Stimulated activated CD8-positive, alpha-beta memory T cell treated with anti-CD3 and anti-CD28 coated beads, Interleukin-7, amount 100 ng/mL, for 1 hour (primary cell): Measurements from ENCODE around the gene SCUBE1.

Experiments
- DNase-seq, 2 donors: peaks; one replicate each; pipeline ENCODE4 v3.0.0-alpha.2; 2020; ENCODE audit warnings: low read depth in 2 of 2

Gene SCUBE1

DNA sequence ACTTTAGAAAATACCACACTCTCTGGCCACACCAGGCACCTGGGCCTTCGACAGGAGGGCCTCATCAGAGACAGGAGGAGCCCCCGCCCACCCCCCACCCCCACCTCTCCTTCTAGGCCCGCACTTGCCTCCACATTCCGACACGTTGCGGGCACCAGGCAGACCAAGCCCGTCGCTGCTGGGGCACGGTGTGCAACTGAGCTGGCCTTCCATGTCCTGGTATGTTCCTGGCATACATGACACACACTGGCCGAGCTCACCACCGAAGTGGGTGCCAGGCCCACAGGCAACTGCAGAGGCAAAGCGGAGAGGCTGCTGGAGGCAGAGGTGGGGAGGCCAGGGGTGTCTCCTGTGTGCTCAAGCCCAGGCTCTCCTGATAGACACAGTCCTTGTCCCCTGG, 129.2 kb downstream of the SCUBE1 start:
- DNase-seq: no peak

- DNase-seq: no peak
Observed at GRCh38 chr22:43213051-43213450, 130.1 kb downstream of the SCUBE1 start.

GRCh38 chr22:43212434-43212952, 130.7 kb downstream of the SCUBE1 start:
- DNase-seq: no peak

- no peak for DNase-seq
Observed at GRCh38 chr22:43211941-43212433, 131.2 kb downstream of the SCUBE1 start.

- no peak for DNase-seq
Observed at GRCh38 chr22:43210631-43211515, 132.3 kb downstream of the SCUBE1 start.

GRCh38 chr22:43209971-43210370, 133.2 kb downstream of the SCUBE1 start:
- no peak for DNase-seq

DNA sequence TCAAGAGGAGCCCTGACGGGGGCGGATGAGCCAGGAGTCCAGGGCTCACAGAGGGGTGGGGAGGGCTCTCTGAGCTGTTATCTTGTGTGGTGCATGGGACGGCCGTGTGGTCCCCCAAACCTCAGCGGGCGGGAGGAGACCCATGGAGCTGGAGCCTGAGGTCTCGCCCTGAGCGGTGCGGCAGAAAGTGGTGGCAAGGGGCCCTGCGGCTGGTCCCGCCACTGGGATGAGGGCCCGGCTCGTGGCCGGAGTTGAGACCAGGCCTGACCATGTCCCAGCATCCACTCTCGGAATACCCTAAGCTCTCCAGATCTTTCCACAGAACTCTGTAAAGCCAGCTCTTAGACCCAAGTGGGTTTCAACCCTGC, 133.7 kb downstream of the SCUBE1 start:
- DNase-seq: no peak

DNA sequence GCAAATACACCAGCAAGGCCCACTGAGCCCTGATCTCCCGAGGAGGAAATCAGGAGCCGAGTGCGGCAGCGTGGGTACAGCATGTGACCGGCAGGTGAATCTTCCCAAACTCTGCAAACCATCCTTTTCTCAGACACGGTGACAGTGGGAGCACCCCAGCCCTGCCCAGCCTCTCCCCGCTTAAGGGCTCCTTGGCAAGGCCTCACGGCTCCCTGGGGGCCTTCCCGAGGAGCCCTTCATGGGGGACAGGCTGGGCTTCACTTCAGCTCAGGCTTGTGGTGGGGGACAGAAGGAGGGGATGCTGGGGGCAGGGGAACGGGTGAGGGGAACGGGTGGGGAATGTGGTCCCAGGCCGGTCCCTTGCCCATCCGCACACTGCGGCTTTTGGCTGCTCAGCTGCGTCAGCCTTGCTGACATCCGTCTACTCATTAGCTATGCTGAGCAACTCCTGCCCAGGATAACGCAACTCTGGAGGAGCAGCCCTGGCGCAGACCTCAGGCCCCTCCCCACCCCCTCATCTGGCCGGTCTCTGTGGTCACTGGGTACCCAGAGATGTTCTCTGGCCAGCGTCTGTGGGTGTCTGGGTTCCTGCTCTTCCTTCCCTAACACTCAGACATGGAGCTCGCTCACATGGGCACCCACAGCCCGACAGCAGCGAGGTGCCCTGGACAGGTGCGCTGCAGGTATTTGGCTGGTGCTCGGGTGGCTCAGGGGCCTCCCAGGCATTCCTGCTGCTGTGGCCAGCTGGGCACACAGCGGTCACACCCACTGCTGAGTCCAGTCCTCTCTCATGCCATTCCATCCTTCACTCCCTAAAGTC, 134.3 kb downstream of the SCUBE1 start:
- no peak for DNase-seq

DNA sequence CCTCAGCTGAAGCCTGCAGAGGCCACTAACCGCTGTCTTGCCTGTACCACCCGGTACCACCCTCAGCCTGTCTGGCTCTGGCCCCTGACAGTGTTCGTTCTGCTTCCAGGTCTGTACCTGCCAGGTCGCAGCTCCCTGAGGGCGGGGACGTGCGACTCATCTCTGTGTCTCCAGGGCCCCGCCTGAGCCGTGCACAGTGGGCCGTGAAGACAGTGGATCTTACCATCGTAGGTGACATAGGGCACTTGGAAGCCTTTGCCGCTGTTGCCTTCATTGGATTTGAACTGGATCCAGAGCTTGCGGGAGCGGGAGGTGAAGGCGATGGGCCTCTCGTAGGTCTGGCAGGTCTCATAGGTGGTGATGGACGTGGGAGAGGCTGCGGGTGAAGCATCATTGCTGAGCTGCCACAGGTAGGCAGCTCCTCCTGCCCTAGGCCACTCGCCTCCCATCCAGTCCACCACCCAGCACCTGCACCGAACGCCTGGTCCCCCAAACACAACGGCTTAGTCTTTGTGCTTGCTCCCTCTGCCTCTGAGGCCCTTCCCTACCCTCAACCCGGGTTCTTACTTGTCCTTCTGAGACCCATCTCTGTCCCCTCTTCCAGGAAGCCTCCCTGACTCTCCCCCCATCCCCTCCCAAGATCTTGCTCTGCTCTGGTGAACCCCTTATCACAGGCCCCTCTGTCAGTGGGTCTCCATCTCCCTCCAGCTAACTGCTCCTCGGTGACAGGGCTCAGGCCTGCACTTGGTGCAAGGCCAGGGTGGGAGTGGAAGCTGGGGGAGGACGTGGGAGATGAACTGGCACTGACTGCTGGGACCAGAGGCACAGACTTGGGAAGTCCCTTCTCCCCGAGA, 135.1 kb downstream of the SCUBE1 start:
- DNase-seq: no peak

- DNase-seq: no peak
Observed at GRCh38 chr22:43207386-43207785, 135.8 kb downstream of the SCUBE1 start.

- no peak for DNase-seq
Observed at GRCh38 chr22:43206509-43207161, 136.5 kb downstream of the SCUBE1 start.

DNA sequence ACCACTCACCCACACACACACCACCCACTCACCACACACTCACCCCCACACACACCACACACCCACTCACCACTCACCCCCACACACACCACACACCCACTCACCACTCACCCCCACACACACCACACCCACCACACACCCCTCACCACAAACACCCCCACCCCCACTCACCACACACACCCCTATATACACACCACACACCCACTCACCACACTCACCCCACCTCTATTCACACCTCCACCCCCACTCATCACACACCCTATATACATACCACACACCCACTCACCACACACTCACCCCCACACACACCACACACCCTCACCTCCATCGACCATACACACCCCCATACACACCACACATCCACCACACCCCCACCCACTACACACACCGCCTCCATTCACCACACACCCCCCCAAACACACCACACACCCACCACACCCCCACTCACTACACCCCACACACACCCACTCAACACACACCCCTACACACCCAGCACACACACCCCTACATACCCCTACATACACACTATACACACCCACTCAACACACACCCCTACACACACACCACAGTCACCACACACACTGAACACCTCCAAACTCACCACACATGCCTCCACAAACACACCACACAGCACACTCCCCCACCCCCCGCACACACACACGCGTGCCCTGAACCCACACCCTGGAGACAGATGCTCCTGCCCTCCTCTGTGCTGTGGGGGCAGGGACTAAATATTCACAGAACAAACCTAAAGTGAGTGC, 137.2 kb downstream of the SCUBE1 start:
- no peak for DNase-seq

GRCh38 chr22:43205261-43205691, 137.9 kb downstream of the SCUBE1 start:
- DNase-seq: no peak

DNA sequence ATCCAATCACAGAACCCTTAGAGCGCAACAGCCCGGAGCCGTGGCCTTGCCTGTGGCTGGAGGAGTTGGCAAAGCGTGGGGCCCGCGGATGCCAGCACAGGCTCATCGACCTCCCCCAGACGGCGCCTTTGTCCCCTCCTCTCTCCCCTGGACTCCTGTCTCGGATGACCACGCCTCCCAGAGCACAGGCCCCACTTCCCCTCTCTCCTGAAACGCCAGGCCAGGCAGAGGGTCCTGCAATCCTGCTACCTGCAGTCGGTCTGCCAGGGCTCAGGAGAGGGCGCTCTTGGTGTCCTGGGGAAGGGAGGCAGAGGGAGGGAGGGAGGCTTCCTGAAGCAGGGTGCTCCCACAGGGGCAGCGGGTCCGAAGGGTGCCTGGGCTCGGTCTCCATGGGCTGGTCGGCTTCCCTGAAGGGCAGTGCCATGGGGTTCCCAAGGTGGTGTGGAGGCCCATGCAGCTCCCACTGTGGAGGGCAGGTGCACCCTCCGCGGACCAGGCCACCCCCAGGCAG, 139.6 kb downstream of the SCUBE1 start:
- no peak for DNase-seq

- DNase-seq: no peak
Observed at GRCh38 chr22:43202756-43203410, 140.3 kb downstream of the SCUBE1 start.

DNA sequence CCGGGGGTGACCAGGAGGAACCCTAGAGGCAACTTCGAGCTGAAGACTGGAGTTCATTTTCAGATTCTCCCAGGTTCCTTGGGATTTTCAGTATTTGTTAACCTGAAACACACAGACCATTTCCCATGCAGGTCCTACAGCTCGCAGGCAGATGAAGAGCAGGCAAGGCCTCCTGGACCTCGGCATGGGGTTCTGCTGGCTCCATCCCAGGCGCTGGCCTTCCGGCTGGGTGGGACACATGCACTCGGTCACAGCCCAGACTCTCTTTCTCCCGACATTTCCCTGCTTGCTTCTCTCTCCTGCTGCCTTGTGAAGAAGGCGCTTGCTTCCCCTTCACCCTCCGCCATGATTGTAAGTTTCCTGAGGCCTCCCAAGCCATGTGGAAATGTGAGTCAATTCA, 140.8 kb downstream of the SCUBE1 start:
- DNase-seq: no peak

DNA sequence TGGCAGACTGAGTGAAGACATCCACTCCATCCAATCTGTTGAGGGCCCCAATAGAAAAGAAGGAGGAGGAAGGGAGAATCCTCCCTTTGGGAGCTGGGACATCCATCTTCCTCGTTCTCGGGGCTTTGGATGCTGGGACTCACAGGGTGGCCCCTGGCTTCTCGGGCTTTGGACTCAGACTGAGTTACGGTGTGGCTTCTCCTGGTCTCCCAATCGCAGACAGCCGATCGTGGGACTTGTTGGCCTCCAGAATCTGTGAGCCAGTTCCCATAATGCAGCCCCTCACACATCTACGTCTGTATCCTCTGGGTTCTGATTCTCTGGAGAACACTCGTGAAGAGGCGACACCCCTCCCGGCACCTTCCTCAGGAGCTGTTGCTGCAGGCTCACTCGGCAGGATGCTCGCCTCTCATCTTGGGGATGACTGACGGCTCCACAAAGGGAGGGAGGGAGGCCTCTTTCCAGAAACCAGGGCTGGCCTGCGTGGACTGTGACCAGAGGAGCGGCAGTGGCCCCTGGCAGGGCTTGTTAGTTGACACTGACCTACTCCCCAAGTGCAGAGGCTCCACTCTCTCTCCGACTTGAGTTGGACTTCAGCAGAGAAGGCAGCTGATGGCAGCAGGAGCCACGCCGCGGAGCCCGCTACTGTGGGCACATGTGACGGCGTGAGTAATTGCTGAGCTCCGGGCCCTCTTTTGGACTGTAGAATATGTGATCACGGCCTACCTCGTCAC, 141.5 kb downstream of the SCUBE1 start:
- DNase-seq: no peak

DNA sequence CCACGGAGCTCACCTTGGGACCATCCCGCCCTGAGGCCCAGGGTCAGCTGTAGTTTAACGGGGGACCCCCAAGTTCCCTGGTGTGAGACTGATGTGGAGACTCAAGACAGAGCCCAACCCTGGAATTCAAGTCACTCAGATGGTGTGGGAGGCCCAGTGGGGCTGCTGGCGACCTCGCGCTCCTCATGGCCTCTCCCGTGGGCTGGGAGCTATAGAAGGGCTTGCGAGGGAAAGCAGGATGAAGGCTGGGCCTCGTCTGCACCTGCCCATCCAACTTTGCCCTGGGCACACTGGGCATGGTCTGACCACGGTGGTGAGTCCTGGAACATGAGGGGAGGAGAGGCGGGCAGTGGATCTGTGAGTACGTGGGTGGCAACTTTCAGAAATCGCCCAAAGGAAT, 142.6 kb downstream of the SCUBE1 start:
- no peak for DNase-seq

DNA sequence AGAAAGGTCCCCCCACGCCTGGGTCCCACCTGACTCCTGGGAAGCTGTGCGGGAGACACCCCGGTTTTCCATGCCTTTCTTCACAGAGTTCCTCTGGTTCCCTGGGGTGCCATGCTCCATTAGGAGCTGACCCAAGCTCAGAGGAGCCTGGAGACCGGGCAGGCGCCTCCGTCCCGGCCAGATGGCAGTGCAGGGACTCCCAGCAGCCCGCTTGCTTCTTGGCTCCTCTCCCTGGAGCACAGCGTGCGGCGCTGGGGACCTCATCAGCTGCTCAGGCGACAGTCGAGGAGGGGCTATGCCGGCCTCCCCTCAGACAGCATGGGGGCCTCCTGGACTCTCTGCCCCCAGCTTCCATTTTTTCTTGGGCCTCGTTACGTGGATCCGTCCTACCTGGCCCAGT, 143.1 kb downstream of the SCUBE1 start:
- no peak for DNase-seq
